GM12891 (cell line): ENCODE data around the gene DOLK.

Experiments used
- POLR2A ChIP-seq: IDR thresholded peaks from 2 replicates; pipeline ENCODE4 v1.6.1; 2011; ENCODE audit warnings: low read depth, low read length, control low read depth
- POLR2AphosphoS5 ChIP-seq: IDR thresholded peaks from 2 replicates; pipeline ENCODE4 v1.6.1; 2011; ENCODE audit warnings: low read depth, low read length, control low read depth
- TAF1 ChIP-seq: IDR thresholded peaks from 2 replicates; pipeline ENCODE4 v1.6.1; 2011; ENCODE audit warnings: low read depth, low read length, control low read depth

DNA sequence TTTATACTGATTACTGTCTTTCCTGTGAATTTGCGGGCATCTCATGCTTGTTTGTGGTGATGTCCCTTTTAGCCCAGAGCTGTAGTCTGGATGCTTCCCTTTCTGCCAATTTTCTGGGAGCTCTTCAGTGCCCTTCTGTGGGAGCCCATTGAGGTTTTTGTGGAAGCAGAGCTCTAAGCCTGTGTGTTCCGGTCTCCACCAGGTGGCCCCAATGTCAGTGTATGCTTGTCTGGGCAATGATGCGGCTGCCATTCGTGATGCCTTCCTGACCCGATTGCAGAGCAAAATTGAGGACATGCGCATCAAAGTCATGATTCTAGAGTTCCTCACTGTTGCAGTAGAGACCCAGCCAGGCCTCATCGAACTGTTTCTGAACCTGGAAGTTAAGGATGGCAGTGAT lies 45.6 kb upstream of the DOLK start:
- TF ChIP-seq TAF1, result no peak
- TF ChIP-seq POLR2A, result no peak
- no peak for TF ChIP-seq POLR2AphosphoS5
